GM19328 (cell line): ENCODE data around the gene BACH2.
"Not testable (repeated sequence)": the region's sequence is repeated elsewhere in the genome, so short reads cannot be mapped to it uniquely, and the experiment has no call there.

Experiments
- ATAC-seq: cut with Tn5 transposase; IDR thresholded peaks from one replicate; pipeline ENCODE4 v1.9.1; 2021; ENCODE audit warnings: mild to moderate bottlenecking, moderate library complexity; ENCODE audit not compliant: unreplicated experiment

BACH2 gene

GRCh38 chr6:90076511-90077415 lies 219.9 kb downstream of the BACH2 start:
- no peak for ATAC-seq

GRCh38 chr6:90074161-90074850 lies 222.3 kb downstream of the BACH2 start:
- no peak for ATAC-seq

- no peak for ATAC-seq
These were observed 223.6 kb downstream of the BACH2 start for GRCh38 chr6:90072935-90073464.

DNA sequence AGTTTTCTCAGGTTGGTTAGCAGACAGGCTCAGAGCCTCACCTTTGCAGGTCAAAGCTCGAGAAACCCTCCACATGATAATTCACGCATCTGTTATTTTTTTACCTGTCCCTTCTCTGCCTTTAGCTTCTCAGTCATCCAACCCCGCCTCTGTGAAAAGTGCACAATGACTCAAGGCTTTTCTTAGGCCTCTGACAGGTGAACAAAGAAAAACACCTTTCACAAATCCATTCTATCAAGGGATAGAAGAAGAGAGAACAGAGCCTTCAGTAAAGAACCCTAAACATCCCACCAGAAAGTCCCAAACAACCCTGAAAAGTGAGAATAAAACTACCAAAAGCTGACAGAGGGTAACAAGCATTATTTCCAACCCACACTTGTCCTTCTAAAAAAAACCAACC lies 224.1 kb downstream of the BACH2 start:
- ATAC-seq = no peak

GRCh38 chr6:90068703-90069523 lies 227.7 kb downstream of the BACH2 start:
- no peak for ATAC-seq

DNA sequence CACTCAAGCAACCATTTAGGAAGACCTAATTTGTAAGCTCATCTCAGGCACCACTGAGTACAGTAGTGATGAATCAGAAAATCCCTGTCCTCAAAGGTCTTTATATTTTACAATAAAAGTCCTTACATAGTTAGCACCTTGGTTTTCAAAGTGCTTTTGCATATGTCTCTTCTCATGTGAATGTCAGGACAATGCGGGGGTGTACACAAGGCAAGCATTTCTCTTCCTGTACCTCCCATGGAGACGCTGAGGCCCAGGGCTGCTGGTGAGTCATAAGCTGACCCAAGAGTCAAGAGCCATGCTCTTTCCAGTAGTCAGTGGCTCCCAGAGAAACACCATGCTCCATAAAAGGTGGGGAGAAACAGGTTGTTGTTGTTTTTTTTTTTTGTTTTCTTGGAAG lies 228.4 kb downstream of the BACH2 start:
- ATAC-seq = no peak

DNA sequence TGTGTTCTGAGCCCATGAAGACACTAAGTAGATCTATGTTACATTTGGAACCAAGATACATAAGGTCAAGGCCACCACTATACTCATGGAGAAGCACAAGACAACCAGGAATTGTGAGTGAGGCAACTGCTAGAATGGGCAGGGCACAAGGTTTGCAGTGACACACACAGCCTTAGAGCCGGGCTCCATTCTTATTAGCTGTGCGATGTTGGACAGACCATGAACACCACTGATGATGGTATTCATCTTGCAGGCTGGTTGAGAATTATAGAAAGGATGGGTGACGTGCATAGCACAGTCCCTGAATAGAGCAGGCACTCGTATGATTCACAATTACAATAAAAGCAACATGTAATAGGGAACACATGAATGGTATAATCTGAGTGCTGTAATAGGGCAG lies 229.9 kb downstream of the BACH2 start:
- no peak for ATAC-seq

- no peak for ATAC-seq
These were observed 231.5 kb downstream of the BACH2 start for GRCh38 chr6:90065173-90065572.

GRCh38 chr6:90062667-90063066 lies 234.0 kb downstream of the BACH2 start:
- no peak for ATAC-seq

GRCh38 chr6:90062051-90062450 lies 234.6 kb downstream of the BACH2 start:
- ATAC-seq = no peak

GRCh38 chr6:90059178-90059577 lies 237.5 kb downstream of the BACH2 start:
- ATAC-seq = not testable (repeated sequence)

DNA sequence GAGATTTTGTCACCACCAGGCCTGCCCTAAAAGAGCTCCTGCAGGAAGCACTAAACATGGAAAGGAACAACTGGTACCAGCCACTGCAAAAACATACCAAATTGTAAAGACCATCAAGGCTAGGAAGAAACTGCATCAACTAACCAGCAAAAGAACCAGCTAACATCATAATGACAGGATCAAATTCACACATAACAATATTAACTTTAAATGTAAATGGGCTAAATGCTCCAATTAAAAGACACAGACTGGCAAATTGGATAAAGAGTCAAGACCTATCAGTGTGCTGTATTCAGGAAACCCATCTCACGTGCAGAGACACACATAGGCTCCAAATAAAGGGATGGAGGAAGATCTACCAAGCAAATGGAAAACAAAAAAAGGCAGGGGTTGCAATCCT lies 240.7 kb downstream of the BACH2 start:
- not testable (repeated sequence) for ATAC-seq

GRCh38 chr6:90054193-90054592 lies 242.4 kb downstream of the BACH2 start:
- not testable (repeated sequence) for ATAC-seq

DNA sequence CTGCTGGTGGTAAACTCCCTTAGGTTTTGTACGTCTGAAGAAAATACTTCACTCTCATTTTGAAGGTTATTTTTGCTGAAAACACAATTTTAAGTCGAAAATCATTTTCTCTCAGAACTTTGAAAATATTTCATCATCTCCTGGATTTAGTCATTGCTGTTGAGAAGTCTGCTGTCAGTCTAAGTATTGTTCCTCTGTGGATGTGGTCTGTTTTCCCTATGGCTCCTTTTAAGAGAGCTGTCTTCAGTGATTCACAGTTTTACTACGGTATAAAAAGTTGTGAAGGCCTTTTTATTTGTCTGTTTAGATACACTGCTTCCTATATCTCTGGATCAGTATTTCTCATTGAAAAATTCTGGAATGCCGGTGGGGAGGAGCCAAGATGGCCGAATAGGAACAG lies 243.0 kb downstream of the BACH2 start:
- no peak for ATAC-seq

DNA sequence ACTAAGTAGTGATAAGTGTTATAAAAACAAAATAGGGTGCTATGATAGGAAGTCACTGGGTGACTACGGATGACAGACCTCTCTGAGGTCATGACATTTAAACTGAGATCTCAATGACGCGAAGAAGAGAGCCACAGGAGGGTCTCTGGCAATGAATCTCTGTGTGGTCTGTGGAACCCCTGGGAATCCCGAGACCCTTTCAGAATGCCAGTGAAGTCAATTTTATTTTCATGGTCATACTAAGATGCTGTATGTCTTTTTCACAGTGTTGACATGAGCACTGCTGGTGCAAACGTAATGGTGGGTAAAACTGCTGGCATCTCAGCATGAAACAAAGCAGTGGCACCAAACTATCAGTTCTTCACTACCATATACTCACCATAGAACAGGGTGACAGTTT lies 247.3 kb downstream of the BACH2 start:
- ATAC-seq = no peak

GRCh38 chr6:90048206-90048967 lies 248.3 kb downstream of the BACH2 start:
- no peak for ATAC-seq

GRCh38 chr6:90045535-90045934 lies 251.1 kb downstream of the BACH2 start:
- ATAC-seq = no peak

DNA sequence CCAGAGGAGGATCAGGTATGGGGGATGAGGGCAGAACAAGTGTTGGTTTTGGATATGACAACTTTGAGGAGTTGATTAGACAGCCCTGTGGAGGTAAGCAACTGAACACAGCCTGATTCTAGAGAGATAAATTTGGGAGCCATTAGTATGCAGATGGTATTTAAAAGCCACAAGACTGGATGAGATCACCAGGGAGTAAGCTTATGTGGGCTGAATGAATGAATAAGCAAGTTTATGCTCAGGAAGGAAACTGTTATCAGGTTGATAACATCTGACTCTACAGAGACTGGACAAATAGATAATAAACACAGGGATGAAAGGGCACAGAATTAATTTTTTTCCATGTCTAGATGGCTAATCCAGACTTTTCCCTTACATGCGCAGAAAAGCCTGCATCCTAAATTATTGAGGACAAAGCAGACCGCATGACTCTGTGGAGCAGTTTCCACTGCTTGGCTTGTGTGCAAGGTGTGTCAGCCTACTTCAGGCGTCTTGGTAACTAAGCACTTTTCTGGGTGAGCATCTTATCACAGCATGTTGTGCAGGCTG lies 251.7 kb downstream of the BACH2 start:
- no peak for ATAC-seq

DNA sequence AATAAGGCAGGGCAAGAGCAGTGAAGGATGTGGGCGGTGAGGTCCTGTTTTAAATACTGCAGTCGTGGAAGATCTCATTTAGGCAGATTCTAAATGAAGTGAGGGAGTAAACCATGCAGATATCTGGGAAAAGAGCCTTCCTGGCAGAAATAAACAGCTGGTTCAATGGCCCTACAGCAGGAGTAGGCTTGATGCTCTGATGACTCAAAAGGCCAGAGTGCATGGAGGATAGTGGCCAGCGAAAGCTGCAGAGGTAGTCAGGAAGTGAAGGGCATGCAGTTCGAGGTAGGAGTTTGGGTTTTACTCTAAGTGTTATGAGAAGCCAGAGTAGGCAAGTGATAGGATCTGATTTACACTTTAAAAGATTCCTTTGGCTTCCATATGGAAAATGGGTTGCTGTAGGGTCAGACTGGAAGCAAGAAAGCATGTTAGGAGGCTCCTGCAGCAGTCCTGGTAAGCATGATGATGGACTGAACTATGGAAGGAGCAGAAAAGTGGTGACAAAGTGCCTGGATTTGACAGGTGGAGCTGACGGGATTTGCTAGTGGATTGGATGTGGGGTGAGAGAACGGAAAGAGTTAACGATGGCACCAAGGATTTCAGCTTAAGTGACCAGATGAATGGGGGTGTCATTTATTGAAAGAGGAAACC lies 252.3 kb downstream of the BACH2 start:
- no peak for ATAC-seq

GRCh38 chr6:90040931-90041330 lies 255.7 kb downstream of the BACH2 start:
- no peak for ATAC-seq
